Measurements from ENCODE around the gene ALDH9A1. TPM values are rescaled to one million over a fixed set of nuclear protein-coding genes. Genes with fewer than 3 reads are reported as not detected.
"Not testable (repeated sequence)": the region's sequence is repeated elsewhere in the genome, so short reads cannot be mapped to it uniquely, and the experiment has no call there.

Gene ALDH9A1
- 10 to 100 TPM; 47.3 to 90.4 (median 76.4) TPM for total RNA-seq

DNA sequence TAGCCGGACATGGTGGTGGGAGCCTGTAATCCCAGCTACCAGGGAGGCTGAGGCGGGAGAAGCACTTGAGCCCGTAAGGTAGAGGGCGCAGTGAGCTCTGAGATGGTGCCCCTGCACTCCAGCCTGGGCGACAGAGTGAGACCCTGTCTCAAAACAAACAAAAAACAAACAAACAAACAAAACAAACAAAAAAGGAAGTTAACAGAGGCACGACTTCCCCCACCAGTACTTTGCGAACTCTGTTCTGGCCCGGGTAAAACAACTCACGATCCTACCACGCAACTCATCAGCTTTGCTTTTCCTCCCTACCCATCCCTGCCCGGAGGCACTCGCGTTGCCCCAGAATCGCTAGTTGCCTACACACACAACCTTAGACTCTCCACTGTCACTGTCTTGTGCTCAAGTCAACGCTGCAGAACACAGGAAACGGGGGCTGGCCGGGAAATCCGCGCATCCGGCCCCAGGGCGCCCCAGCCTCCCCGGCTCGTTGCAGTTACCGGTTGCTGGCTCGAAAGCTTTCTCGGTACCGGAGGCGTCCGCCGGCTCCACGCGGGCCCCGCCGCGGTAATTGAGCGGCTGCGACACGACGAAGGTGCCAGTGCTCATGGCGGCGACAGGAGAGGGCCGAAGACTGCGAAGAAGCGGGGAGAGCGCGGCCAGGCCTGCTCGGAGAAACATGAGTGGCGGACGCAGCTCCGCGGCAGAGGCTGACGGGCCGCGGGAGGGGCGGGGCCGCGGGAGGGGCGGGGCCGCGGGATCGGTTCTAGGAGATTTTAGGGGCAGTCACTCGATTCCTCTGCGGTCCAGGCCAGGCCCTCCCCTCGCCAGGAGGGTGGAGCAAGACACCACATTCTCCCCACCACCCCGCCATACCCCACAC lies at the start of gene ALDH9A1:
TSS of gene ALDH9A1 (minus strand) at position 682 of the 880 bp plus-strand sequence. CDS start at position 678, 4 bp downstream.
- WGBS, 2 donors (ENCODE audit: low coverage in 1 of 2) = 0 to 1% methylated on average over 13 to 14 of the region's 65 CpGs
- Histone ChIP-seq H3K36me3 (peaks cover 0 to 9% of the 10 kb centered on the region in 2 donors), H3K27ac (peak within 1 kb of the TSS; percentile 66 to 97 (median 90)), H3K4me1 (peaks cover 0 to 37% (median 11%) of the 10 kb centered on the region in 3 donors), H3K27me3 (no peaks in the 10 kb centered on the region), H3K4me3 (peak within 1 kb of the TSS; percentile 53 to 72), H3K9me3 (no peaks in the 10 kb centered on the region)
- TF ChIP-seq EP300 (IDR thresholded peaks at IDR 0.05) (no peak), POLR2A (IDR thresholded peaks at IDR 0.05) (peak; percentile 71 to 77), POLR2AphosphoS5 (IDR thresholded peaks at IDR 0.05) (peak; percentile 86)
- TF ChIP-seq, protein P1, sequence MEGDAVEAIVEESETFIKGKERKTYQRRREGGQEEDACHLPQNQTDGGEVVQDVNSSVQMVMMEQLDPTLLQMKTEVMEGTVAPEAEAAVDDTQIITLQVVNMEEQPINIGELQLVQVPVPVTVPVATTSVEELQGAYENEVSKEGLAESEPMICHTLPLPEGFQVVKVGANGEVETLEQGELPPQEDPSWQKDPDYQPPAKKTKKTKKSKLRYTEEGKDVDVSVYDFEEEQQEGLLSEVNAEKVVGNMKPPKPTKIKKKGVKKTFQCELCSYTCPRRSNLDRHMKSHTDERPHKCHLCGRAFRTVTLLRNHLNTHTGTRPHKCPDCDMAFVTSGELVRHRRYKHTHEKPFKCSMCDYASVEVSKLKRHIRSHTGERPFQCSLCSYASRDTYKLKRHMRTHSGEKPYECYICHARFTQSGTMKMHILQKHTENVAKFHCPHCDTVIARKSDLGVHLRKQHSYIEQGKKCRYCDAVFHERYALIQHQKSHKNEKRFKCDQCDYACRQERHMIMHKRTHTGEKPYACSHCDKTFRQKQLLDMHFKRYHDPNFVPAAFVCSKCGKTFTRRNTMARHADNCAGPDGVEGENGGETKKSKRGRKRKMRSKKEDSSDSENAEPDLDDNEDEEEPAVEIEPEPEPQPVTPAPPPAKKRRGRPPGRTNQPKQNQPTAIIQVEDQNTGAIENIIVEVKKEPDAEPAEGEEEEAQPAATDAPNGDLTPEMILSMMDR (IDR thresholded peaks at IDR 0.05) = peak in 2 of 4 experiments; percentile 25 to 55
- peak; percentile 97 for ATAC-seq

DNA sequence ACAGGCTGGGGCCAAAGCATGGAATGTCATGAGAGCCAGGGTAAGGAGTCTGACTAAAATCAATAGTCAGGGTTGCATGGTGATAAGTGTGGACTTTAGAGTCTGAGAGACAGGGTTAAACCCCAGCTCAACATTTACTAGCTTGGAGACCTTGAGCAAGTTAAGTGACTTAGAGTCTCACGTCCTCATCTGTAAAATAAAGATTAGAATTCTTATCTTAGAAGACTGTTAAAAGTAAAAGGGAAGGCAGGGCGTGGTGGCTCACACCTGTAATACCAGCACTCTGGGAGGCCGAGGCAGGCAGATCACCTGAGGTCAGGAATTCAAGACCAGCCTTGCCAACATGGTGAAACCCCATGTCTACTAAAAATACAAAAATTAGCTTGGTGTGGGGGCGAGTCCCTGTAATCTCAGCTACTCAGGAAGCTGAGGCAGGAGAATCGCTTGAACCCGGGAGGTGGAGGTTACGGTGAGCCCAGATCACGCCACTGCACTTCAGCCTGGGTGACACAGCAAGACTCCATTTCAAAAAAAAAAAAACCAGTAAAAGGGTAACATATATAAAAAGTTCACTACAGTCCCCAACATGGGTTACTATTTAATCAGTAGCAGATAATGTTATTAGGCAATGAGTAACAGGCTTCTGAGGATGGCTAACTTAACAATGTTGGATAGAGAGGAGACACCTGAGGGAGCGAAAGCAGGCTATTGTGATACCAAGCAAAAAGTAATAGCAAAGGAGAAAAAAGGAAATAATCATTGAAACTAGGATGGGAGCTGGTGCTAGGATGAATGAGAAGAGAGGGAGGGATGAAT lies 49.5 kb upstream of the ALDH9A1 start:
- Histone ChIP-seq H3K4me3 (no peak overlapping the region), H3K27ac (no peak overlapping the region), H3K9me3 (no peaks in the 10 kb centered on the region), H3K27me3 (no peaks in the 10 kb centered on the region), H3K4me1 (no peaks in the 10 kb centered on the region), H3K36me3 (peaks cover under 1 to 77% of the 10 kb centered on the region in 2 donors)
- 91 to 93% methylated on average over 7 to 9 of the region's 9 CpGs for WGBS, 2 donors (ENCODE audit: low coverage in 1 of 2)
- no peak for TF ChIP-seq POLR2AphosphoS5 (IDR thresholded peaks at IDR 0.05)
- TF ChIP-seq, protein P1 (IDR thresholded peaks at IDR 0.05) = no peak
- no peak for TF ChIP-seq POLR2A (IDR thresholded peaks at IDR 0.05)
- no peak for TF ChIP-seq EP300 (IDR thresholded peaks at IDR 0.05)
- ATAC-seq = no peak

DNA sequence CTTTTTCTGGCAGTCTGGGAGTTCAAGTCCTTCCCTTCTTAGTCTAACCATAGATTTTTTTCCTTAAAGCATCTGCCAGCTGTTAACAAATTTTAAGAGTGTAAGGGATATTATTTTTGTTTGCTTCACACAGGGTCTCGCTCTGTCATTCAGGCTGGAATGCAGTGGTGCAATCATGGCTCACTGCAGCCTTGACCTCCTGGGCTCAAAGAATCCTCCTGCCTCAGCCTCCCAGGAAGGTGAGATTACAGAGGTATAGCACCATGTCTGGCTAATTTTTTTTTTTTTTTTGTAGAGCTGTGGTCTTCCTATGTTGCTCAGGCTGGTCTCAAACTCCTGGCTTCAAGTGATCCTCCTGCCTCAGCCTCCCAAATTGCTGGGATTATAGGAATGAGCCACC lies 46.6 kb upstream of the ALDH9A1 start:
- WGBS, 2 donors (ENCODE audit: low coverage in 1 of 2) = 94 to 100% methylated on average over 1 of the region's 1 CpG
- H3K4me3 ChIP-seq, H3K9me3 ChIP-seq, H3K27me3 ChIP-seq, H3K4me1 ChIP-seq, H3K27ac ChIP-seq, ATAC-seq: not testable (repeated sequence)
- peaks cover 4 to 78% of the 10 kb centered on the region in 2 donors for H3K36me3 ChIP-seq

DNA sequence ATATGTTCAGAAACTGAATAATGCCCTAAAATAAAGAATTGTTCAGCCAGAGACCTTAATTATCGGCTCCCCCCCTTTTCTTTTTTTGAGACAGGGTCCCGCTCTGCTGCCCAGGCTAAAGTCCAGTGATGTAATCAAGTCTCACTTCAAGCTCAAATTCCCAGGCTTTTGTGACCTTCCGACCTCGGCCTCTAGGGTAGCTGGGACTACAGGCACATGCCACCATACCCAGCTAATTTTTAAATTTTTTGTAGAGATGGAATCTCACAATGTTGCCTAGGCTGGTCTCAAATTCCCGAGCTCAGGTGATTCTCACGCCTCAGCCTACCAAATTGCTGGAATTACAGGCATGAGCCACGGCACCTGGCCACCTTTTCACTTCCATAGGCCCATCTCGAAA lies 43.8 kb upstream of the ALDH9A1 start:
- no peak overlapping the region for H3K27ac ChIP-seq
- 94 to 97% methylated on average over 6 to 8 of the region's 8 CpGs for WGBS, 2 donors (ENCODE audit: low coverage in 1 of 2)
- no peaks in the 10 kb centered on the region for H3K27me3 ChIP-seq
- H3K4me3 ChIP-seq = no peak overlapping the region
- H3K36me3 ChIP-seq = peaks cover 4 to 80% of the 10 kb centered on the region in 2 donors
- no peak for ATAC-seq
- H3K4me1 ChIP-seq = no peaks in the 10 kb centered on the region
- TF ChIP-seq POLR2AphosphoS5 (IDR thresholded peaks at IDR 0.05) (no peak), EP300 (IDR thresholded peaks at IDR 0.05) (no peak), POLR2A (IDR thresholded peaks at IDR 0.05) (no peak)
- TF ChIP-seq, protein P1 (IDR thresholded peaks at IDR 0.05) = no peak
- H3K9me3 ChIP-seq = no peaks in the 10 kb centered on the region

DNA sequence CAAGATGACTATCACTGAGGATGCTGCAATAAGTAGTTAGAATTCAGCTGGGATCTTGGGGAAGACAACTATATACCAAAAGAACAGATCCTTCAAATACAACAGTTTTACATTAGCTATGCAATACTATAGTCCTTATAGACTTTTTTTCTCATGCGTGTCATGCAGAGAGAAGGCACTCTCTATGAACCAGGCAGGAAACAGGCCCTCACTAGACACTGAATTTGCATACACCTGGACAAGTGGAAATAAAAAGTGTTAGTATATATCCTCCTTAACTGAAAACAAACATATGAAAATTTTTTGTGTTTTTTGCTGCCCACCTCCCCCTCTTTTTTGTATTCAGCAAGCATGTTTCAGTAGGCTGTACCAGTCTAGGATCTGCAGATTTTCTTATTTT lies 40.4 kb upstream of the ALDH9A1 start:
- ATAC-seq = no peak
- WGBS, 2 donors (ENCODE audit: low coverage in 1 of 2) = 96 to 100% methylated on average over 1 of the region's 1 CpG

More for the DNA sequence above, 40.4 kb upstream of the ALDH9A1 start:
- Histone ChIP-seq H3K27me3 (no peaks in the 10 kb centered on the region), H3K36me3 (peaks cover 4 to 88% of the 10 kb centered on the region in 2 donors), H3K27ac (no peak overlapping the region), H3K4me3 (no peak overlapping the region), H3K9me3 (no peaks in the 10 kb centered on the region), H3K4me1 (no peaks in the 10 kb centered on the region)
- TF ChIP-seq, protein P1 (IDR thresholded peaks at IDR 0.05) = no peak
- TF ChIP-seq EP300 (IDR thresholded peaks at IDR 0.05) = no peak
- TF ChIP-seq POLR2AphosphoS5 (IDR thresholded peaks at IDR 0.05) = no peak
- no peak for TF ChIP-seq POLR2A (IDR thresholded peaks at IDR 0.05)

All from gastroesophageal sphincter (tissue), 4 donors.